IMR-90 (cell line): ENCODE data around the gene DMAC2L. TPM values are rescaled to one million over a fixed set of nuclear protein-coding genes. Genes with fewer than 3 reads are reported as not detected.

Experiments
- ATAC-seq: fragments of 200-7000 bp; cut with Tn5 transposase; 2 replicates; pipeline ENCODE4 v1.9.1; 2020; ENCODE audit warnings: low read depth, mild to moderate bottlenecking, moderate library complexity
- BruUV-seq: library from RNA; stranded (reverse); fragments of 400-500 nt; replicated peaks from 2 replicates; lab custom pipeline; 2021; lab: Mats Ljungman, UMichigan
- CTCF ChIA-PET: fragments of 300-600 bp; formaldehyde crosslinking; extraction: SDS; loops from one replicate; lab custom pipeline; 2021; ENCODE audit warnings: antibody characterized with exemption; lab: Yijun Ruan, JAX
- POLR2A ChIA-PET: fragments of 300-600 bp; sonication (Branson Sonifier 250); formaldehyde crosslinking; loops from one replicate; lab custom pipeline; 2022; ENCODE audit warnings: antibody characterized with exemption; ENCODE audit not compliant: unreplicated experiment; lab: Charles Lee
- DNase-seq: peaks from one replicate; pipeline ENCODE4 v3.0.0; 2013
- H2AFZ ChIP-seq: replicated peaks from 2 replicates; pipeline ENCODE3; 2013; ENCODE audit warnings: low read length, mild to moderate bottlenecking; ENCODE audit not compliant: poor library complexity
- H2AK5ac ChIP-seq: 2 replicates; pipeline ENCODE4 v1.6.1; 2013; ENCODE audit warnings: low read depth, low read length, inconsistent platforms
- H2AK9ac ChIP-seq: replicated peaks from 2 replicates; pipeline ENCODE3; 2013; ENCODE audit warnings: mild to moderate bottlenecking, low read depth, low read length, moderate library complexity; ENCODE audit not compliant: poor library complexity
- H2BK120ac ChIP-seq: 2 replicates; pipeline ENCODE4 v1.6.1; 2013; ENCODE audit warnings: low read depth, low read length, inconsistent platforms
- H2BK15ac ChIP-seq: 3 replicates; pipeline ENCODE4 v1.6.1; 2013; ENCODE audit warnings: low read depth, low read length, inconsistent platforms
- H2BK20ac ChIP-seq: 2 replicates; pipeline ENCODE4 v1.6.1; 2013; ENCODE audit warnings: low read depth, mild to moderate bottlenecking, inconsistent platforms, low read length, moderate library complexity
- H2BK5ac ChIP-seq: 2 replicates; pipeline ENCODE4 v1.6.1; 2013; ENCODE audit warnings: mild to moderate bottlenecking, low read depth, low read length, inconsistent platforms; ENCODE audit not compliant: poor library complexity, severe bottlenecking
- H3K14ac ChIP-seq: replicated peaks from 2 replicates; pipeline ENCODE4 v1.6.1; 2013; ENCODE audit warnings: low read depth, low read length, inconsistent platforms
- H3K18ac ChIP-seq: 2 replicates; pipeline ENCODE4 v1.6.1; 2013; ENCODE audit warnings: low read depth, low read length, control low read depth
- H3K23ac ChIP-seq: 2 replicates; pipeline ENCODE4 v1.6.1; 2013; ENCODE audit warnings: low read depth, low read length, inconsistent platforms
- H3K27ac ChIP-seq: 2 replicates; pipeline ENCODE4 v1.5.1; 2013; ENCODE audit warnings: mild to moderate bottlenecking, control low read depth, low read length; ENCODE audit not compliant: insufficient read depth
- H3K27me3 ChIP-seq: 2 replicates; pipeline ENCODE4 v1.6.1; 2013; ENCODE audit warnings: low read length; ENCODE audit not compliant: control insufficient read depth, insufficient read depth
- H3K36me3 ChIP-seq: 2 replicates; pipeline ENCODE4 v1.6.1; 2013; ENCODE audit warnings: low read length, mixed read lengths; ENCODE audit not compliant: control insufficient read depth, insufficient read depth
- H3K4ac ChIP-seq: 2 replicates; pipeline ENCODE4 v1.6.1; 2013; ENCODE audit warnings: low read depth, low read length, inconsistent platforms
- H3K4me1 ChIP-seq: 2 replicates; pipeline ENCODE4 v1.6.1; 2013; ENCODE audit warnings: low read length, mixed read lengths; ENCODE audit not compliant: control insufficient read depth, insufficient read depth
- H3K4me2 ChIP-seq: 2 replicates; pipeline ENCODE4 v1.6.1; 2013; ENCODE audit warnings: low read depth, mild to moderate bottlenecking, control low read depth, low read length, moderate library complexity
- H3K4me3 ChIP-seq: 2 replicates; pipeline ENCODE4 v1.5.1; 2013; ENCODE audit warnings: low read depth, mild to moderate bottlenecking, control low read depth, low read length, moderate library complexity; ENCODE audit not compliant: insufficient read depth
- H3K56ac ChIP-seq: 2 replicates; pipeline ENCODE4 v1.6.1; 2013; ENCODE audit warnings: low read length, inconsistent platforms; ENCODE audit not compliant: insufficient read depth; ENCODE audit errors: extremely low read depth
- H3K79me1 ChIP-seq, 2 experiments: 2 replicates each; pipeline ENCODE4 v1.6.1; 2013; ENCODE audit warnings: low read length in 2 of 2, inconsistent platforms in 1 of 2, low read depth in 1 of 2
- H3K9ac ChIP-seq: 2 replicates; pipeline ENCODE4 v1.6.1; 2013; ENCODE audit warnings: low read depth, low read length, control low read depth
- H3K9me1 ChIP-seq: 2 replicates; pipeline ENCODE4 v1.6.1; 2013; ENCODE audit warnings: low read length, inconsistent platforms; ENCODE audit not compliant: insufficient read depth
- H3K9me3 ChIP-seq: 2 replicates; pipeline ENCODE4 v1.6.1; 2013; ENCODE audit warnings: low read length; ENCODE audit not compliant: control insufficient read depth, insufficient read depth
- H4K20me1 ChIP-seq: 2 replicates; pipeline ENCODE4 v1.6.1; 2013; ENCODE audit warnings: low read length, inconsistent platforms; ENCODE audit not compliant: insufficient read depth
- H4K5ac ChIP-seq: 2 replicates; pipeline ENCODE4 v1.6.1; 2013; ENCODE audit warnings: mild to moderate bottlenecking, low read depth, low read length, control low read depth
- H4K8ac ChIP-seq, 2 experiments: 2 replicates each; pipeline ENCODE4 v1.6.1; 2013; ENCODE audit warnings: low read depth in 2 of 2, low read length in 2 of 2, control low read depth in 1 of 2, inconsistent platforms in 1 of 2
- H4K91ac ChIP-seq: 2 replicates; pipeline ENCODE4 v1.6.1; 2013; ENCODE audit warnings: low read depth, low read length, inconsistent platforms; ENCODE audit not compliant: insufficient read depth
- CEBPB ChIP-seq: IDR thresholded peaks from 2 replicates; pipeline ENCODE4 v1.6.1; 2012; ENCODE audit warnings: low read depth, low read length, improper control_type of control experiment
- CHD1 ChIP-seq: IDR thresholded peaks from 2 replicates; pipeline ENCODE4 v1.6.1; 2012; ENCODE audit warnings: low read depth, low read length, improper control_type of control experiment
- CTCF ChIP-seq: conservative IDR thresholded peaks from 2 replicates; pipeline ENCODE4 v1.5.1; 2012; ENCODE audit warnings: mild to moderate bottlenecking, low read depth, low read length, improper control_type of control experiment
- FOS ChIP-seq: fragments of 150-350 bp; IDR thresholded peaks from 2 replicates; pipeline ENCODE4 v1.6.1; 2016; ENCODE audit warnings: low read depth, low read length
- MAFK ChIP-seq: IDR thresholded peaks from 2 replicates; pipeline ENCODE4 v1.6.1; 2012; ENCODE audit warnings: low read depth, low read length, improper control_type of control experiment
- MXI1 ChIP-seq: IDR thresholded peaks from 2 replicates; pipeline ENCODE4 v1.6.1; 2012; ENCODE audit warnings: low read depth, mild to moderate bottlenecking, low read length, moderate library complexity, borderline replicate concordance
- NFE2L2 ChIP-seq: fragments of 150-350 bp; IDR thresholded peaks from 2 replicates; pipeline ENCODE4 v1.6.1; 2016; ENCODE audit warnings: low read depth, mild to moderate bottlenecking, low read length
- RCOR1 ChIP-seq: IDR thresholded peaks from 2 replicates; pipeline ENCODE4 v1.6.1; 2012; ENCODE audit warnings: mild to moderate bottlenecking, low read length, improper control_type of control experiment; ENCODE audit not compliant: insufficient replicate concordance
- RFX5 ChIP-seq: IDR thresholded peaks from 2 replicates; pipeline ENCODE4 v1.8.0; 2012; ENCODE audit warnings: low read depth, mild to moderate bottlenecking, low read length, moderate library complexity
- USF2 ChIP-seq: fragments of 150-350 bp; IDR thresholded peaks from 2 replicates; pipeline ENCODE4 v1.6.1; 2017; ENCODE audit warnings: mild to moderate bottlenecking, antibody characterized with exemption, low read length, low read depth
- WGBS, 2 experiments: methylation state at CpG; one replicate each; pipeline versions ENCODE4 v1.1.5 to v1.1.7; 2013; ENCODE audit warnings: missing lambda C conversion rate in 2 of 2; ENCODE audit not compliant: insufficient read length in 1 of 2; ENCODE audit errors: extremely low coverage in 2 of 2; 5-methylcytosine and 5-hydroxymethylcytosine counted together
- dilution Hi-C: fragments of 300-500 bp; cut with HindIII; formaldehyde crosslinking; loops from one replicate; pipeline ENCODE4 v1.14.3; 2018; ENCODE audit warnings: low sequenced_read_pairs; ENCODE audit not compliant: unreplicated experiment
- in situ Hi-C: fragments of 300-500 bp; cut with MboI; formaldehyde crosslinking; loops from 3 replicates; pipeline ENCODE4 v1.14.3; 2019; ENCODE audit warnings: low sequenced_read_pairs, inconsistent platforms, mixed read lengths
- intact Hi-C: fragments of 100-400 bp; cut with micrococcal nuclease; formaldehyde crosslinking; loops from 2 replicates; pipeline ENCODE4 v1.10.0; 2022
- polyA plus RNA-seq, 3 experiments: library from polyadenylated mRNA; depleted of rRNA; stranded (reverse); fragments of >200 nt; gene quantifications; 2 replicates each; pipeline ENCODE4 v1.2.3, GENCODE V29; 2012; ENCODE audit warnings: low replicate concordance in 1 of 3
- total RNA-seq: library from RNA; depleted of rRNA; stranded (reverse); fragments of >200 nt; gene quantifications from 2 replicates; pipeline ENCODE4 v1.2.3, GENCODE V29; 2012

Gene DMAC2L
- total and polyA plus RNA-seq, 2 of the 4 experiments (the other 2 are of a cell fraction) = 5.0 to 6.1 TPM

GRCh38 chr14:50288146-50288545 lies 24.0 kb upstream of the DMAC2L start:
- ATAC-seq = no peak
- Histone ChIP-seq H3K9me1 (no peaks in the 10 kb centered on the region), H2BK15ac (no peak overlapping the region), H4K20me1 (no peaks in the 10 kb centered on the region), H2BK120ac (no peak overlapping the region), H2AK5ac (no peak overlapping the region), H4K91ac (no peak overlapping the region), H3K4me1 (no peaks in the 10 kb centered on the region), H2AFZ (no peak overlapping the region), H3K18ac (no peak overlapping the region), H2BK20ac (no peak overlapping the region), H3K79me1 (no peaks in the 10 kb centered on the region), H2AK9ac (no peak overlapping the region), H3K4me3 (no peak overlapping the region), H3K14ac (no peak overlapping the region), H3K4me2 (no peak overlapping the region), H3K9me3 (no peaks in the 10 kb centered on the region), H2BK5ac (no peak overlapping the region), H4K5ac (no peak overlapping the region), H3K27ac (no peak overlapping the region), H3K4ac (no peak overlapping the region), H3K23ac (no peak overlapping the region), H3K56ac (no peak overlapping the region), H3K27me3 (no peaks in the 10 kb centered on the region), H4K8ac (no peak overlapping the region), H3K36me3 (no peaks in the 10 kb centered on the region), H3K9ac (no peak overlapping the region)
- DNase-seq = no peak
- in situ Hi-C loops = no loop called here
- dilution Hi-C loops = no loop called here
- intact Hi-C loops = no loop called here
- ChIA-PET CTCF (interaction anchor here (0.6 kb wide), 1 partner anchor 18 kb away, joined by 5 read pairs; no protein-coding TSS in a partner anchor), POLR2A (interaction anchor here (0.9 kb wide), 1 partner anchor 24 kb away, joined by 3 read pairs; no protein-coding TSS in a partner anchor)
- 100% methylated on average over 2 of the region's 5 CpGs; no CpG with 5 or more reads in 1 of the 2 experiments for WGBS, 2 experiments
- TF ChIP-seq CEBPB (no peak), CHD1 (no peak), FOS (no peak), RCOR1 (no peak), RFX5 (no peak), CTCF (no peak), MXI1 (no peak), MAFK (no peak), USF2 (no peak), NFE2L2 (no peak)
- no TSS peak for BruUV-seq
